Left ventricle myocardium superior (tissue), 1 donor: Measurements from ENCODE around the gene PTPRM. TPM values are rescaled to one million over a fixed set of nuclear protein-coding genes. Genes with fewer than 3 reads are reported as not detected.
A peak's percentile ranks its signal among the peaks of the same experiment; 100 is the strongest.

Experiments used
- ATAC-seq: fragments of 200-7000 bp; cut with Tn5 transposase; one replicate; pipeline ENCODE4 v1.9.1; 2020; ENCODE audit warnings: mild to moderate bottlenecking, moderate library complexity
- DNase-seq: peaks from one replicate; pipeline ENCODE4 v3.0.0-alpha.2; 2020
- intact Hi-C: fragments of 100-400 bp; cut with micrococcal nuclease; formaldehyde crosslinking; loops from one replicate; pipeline ENCODE4 v1.11.0; 2022
- total RNA-seq: library from RNA; stranded (reverse); fragmentation: NEBNext Ultra II Directional; extraction: Animal tissue kit (Norgen Biotek cat#: 25700); gene quantifications from one replicate; pipeline ENCODE4 v1.2.1, GENCODE V29; 2021
- donor health status: DM: no; HTN: yes; CAD: no; lungs with severe emphysema.

PTPRM gene
- total RNA-seq, 1 donor from 2014 or later = 100 TPM

DNA sequence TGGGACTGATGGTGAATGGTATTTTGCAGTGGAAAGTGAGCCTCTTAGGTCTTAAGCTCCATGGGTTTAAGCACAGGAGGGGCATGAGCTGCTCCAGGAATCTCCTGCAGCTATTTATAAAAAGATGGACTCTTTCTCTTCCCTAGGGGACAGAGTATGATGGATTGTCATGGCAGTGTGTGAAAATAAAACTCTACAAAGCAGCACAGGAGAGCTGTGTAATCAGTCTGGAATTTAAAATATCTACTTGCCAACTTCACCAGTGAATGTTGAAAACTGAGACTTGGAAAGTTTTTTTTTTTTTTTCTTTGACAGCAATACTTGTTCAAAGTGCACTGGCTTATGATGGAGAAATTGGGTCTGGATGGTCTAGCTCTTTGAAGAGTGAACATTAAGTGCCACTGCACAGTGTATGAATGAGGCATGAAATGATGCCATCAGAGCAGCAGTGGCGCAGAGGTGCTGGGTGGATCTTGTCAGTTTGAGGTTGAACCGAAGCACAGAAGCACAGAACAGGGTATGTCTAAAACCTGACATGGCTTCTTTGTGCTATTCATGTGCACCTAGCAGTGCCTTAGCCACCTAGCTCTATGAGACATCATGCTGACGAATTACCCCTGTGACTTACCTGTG lies 245.4 kb downstream of the PTPRM start:
- ATAC-seq (peak; percentile 81), DNase-seq (no peak)
- intact Hi-C loops = no loop called here

DNA sequence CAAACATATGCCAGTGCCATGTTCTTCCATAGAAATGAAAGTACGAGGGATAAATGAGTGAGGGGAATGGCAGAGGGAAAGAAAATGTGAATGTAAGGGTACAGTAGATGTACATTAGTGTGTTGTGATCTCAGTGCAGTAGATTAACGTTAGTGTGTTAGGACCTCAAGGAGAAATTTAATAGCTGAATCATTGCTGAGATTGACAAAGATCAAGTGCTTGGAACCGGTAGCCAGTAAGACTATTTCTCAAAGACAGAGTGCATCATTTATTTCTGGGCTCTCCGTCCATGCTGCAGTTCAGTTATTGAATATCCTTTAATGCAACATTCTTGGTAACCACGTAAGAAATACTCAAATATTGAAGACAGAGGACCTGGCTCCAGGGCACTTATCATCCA lies 246.0 kb downstream of the PTPRM start:
- no peak for DNase-seq
- ATAC-seq = no peak
- intact Hi-C loops = no loop called here

GRCh38 chr18:7814754-7815315 lies 247.7 kb downstream of the PTPRM start:
- DNase-seq = no peak
- no peak for ATAC-seq
- intact Hi-C loops = no loop called here

GRCh38 chr18:7815787-7816186 lies 248.7 kb downstream of the PTPRM start:
- ATAC-seq (peak; percentile 56), DNase-seq (no peak)
- intact Hi-C loops = no loop called here

- intact Hi-C loops = no loop called here
- no peak for ATAC-seq
- no peak for DNase-seq
Measured at GRCh38 chr18:7817575-7818230, 250.6 kb downstream of the PTPRM start.

DNA sequence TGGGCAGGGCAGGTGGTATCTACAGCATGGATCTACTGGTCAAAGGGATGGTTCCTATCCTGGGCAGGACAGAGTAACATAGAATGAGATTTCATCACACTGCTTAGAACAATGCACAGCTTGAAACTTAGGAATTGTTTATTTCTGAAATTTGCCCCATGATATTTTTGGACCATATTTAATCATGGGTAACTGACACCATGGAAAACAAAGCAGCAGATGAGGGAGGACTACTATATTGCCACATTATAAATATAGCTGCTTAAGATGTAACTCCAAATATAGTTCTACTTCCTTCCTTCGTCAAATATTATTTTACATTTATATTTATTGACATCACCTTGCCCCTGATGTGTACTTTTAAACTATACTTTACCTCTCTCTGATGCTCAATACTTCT lies 254.7 kb downstream of the PTPRM start:
- no peak for DNase-seq
- no peak for ATAC-seq
- intact Hi-C loops = no loop called here

GRCh38 chr18:7822435-7823331 lies 255.6 kb downstream of the PTPRM start:
- DNase-seq (no peak), ATAC-seq (peak; percentile 67)
- intact Hi-C loops = no loop called here

- ATAC-seq (peak; percentile 18), DNase-seq (peak; percentile 71)
- intact Hi-C loops = no loop called here
Measured at GRCh38 chr18:7824970-7825369, 257.9 kb downstream of the PTPRM start.

- DNase-seq = no peak
- intact Hi-C loops = no loop called here
- ATAC-seq = no peak
Measured at GRCh38 chr18:7830468-7830867, 263.4 kb downstream of the PTPRM start.

- peak; percentile 47 for ATAC-seq
Measured at GRCh38 chr18:7839548-7839947, 272.4 kb downstream of the PTPRM start.

DNA sequence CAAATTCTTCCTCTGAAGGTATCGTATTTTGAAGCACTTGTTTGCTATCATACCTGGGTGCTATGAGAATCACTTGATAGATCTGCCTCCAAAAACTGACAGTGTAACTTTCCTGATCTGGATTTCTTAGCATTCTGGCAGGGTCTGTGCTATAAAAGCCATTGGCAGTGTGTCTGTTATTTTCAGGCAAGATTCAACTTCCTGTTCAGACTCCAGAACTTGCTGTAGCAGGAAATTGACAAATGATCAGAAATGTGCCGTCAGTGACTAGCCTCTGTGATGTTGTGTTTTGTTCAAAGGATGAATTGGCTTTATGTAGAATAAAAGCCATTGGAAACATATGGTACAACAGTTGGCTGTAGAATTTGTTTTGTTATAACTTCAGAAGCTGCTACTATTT lies 273.3 kb downstream of the PTPRM start:
- DNase-seq (no peak), ATAC-seq (no peak)
- intact Hi-C loops = no loop called here

More at GRCh38 chr18:7839548-7839947, 272.4 kb downstream of the PTPRM start:
- intact Hi-C loops = no loop called here
- peak; percentile 52 for DNase-seq

DNA sequence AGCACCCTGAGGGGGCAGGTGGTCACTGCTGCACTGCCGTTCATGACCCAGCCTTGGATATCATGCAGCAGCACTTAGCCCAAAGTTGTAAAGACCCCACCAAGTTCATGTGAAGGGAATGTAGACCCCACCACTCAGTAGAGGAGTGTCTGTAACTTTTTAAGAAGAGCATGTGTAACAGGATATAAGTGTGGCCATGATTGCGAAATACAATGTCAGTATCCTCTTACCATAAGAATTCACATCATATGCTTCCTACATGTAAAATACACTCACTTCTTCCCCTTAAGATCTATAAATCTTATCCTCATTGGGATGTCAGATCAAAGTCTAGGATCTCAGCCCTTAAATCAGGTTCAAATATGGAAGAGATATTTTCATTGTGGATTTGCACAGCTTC lies 276.9 kb downstream of the PTPRM start:
- intact Hi-C loops = no loop called here
- no peak for DNase-seq
- no peak for ATAC-seq

- ATAC-seq = no peak
- intact Hi-C loops = no loop called here
- DNase-seq = no peak
Measured at GRCh38 chr18:7844418-7844817, 277.3 kb downstream of the PTPRM start.

- DNase-seq = no peak
- intact Hi-C loops = no loop called here
- ATAC-seq = peak; percentile 56
Measured at GRCh38 chr18:7846335-7846734, 279.2 kb downstream of the PTPRM start.

- DNase-seq (no peak), ATAC-seq (no peak)
- intact Hi-C loops = no loop called here
Measured at GRCh38 chr18:7847357-7848053, 280.4 kb downstream of the PTPRM start.

DNA sequence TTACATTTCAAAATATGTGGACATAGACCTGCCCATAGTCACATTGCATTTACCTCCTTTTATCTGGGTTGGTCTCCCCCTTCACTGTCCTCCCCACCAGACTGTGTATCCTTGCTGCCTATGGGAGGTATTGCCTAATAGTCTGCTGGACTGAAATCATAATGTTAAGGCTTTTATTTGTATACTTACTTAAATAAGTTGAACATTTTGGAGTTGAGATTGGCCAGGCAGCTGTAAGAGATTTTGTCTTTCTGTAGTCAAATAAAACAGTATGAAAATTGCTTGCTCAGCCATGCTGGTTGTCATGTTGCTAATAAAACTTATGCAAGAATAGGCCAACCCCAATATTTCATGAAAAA lies 280.9 kb downstream of the PTPRM start:
- ATAC-seq (no peak), DNase-seq (no peak)
- intact Hi-C loops = no loop called here

- intact Hi-C loops = no loop called here
- no peak for DNase-seq
- no peak for ATAC-seq
Measured at GRCh38 chr18:7850446-7850845, 283.3 kb downstream of the PTPRM start.

DNA sequence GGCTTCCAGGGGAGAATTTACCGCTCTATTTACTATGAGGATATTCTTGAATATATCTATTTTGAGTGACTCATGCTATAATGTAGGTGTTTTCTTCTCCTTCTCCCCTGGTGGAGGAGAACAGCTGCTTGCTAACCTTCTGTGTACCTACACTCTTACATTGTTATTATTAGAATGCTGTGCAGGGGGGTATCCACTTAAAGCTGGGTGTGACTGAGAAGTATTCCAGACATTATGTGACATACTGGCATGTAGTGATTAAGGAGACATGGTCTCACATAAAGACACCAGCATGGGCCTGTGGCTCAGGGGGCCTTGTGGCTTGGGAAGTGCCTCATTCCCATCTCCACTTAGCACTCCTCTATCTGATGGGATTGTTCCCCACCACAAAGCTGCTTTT lies 287.9 kb downstream of the PTPRM start:
- DNase-seq (peak; percentile 57), ATAC-seq (peak; percentile 97)
- intact Hi-C loops = no loop called here

DNA sequence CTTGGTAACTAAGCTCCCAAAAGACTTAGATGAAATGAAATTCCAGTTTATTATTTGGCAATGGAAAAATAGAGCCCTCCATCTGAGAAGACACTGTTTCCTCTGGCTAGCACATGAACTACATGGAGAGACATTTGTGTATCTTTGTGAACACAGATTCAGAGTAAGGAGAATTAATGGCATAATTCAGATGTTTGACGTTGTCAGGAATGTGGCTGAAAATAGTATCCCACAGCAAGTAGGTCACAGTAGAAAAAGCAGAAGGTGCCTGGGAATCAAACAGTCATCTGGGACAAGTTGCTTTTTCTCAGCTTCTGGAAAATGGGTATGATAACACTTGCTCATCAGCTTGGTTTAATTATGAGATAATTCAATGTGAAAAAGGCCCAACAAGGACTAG lies 288.6 kb downstream of the PTPRM start:
- no peak for DNase-seq
- ATAC-seq = peak; percentile 16
- intact Hi-C loops = no loop called here
